Uterus (tissue), 2 donors: ENCODE measurements around the gene TOMM70.

ENCODE experiments used
- POLR2A ChIP-seq, 2 donors: fragments of 450-650 bp; IDR thresholded peaks; one replicate each; pipeline ENCODE4 v1.6.1; 2016; ENCODE audit warnings: antibody characterized with exemption in 2 of 2, mild to moderate bottlenecking in 1 of 2, moderate library complexity in 1 of 2
- TF ChIP-seq, protein P1 (sequence below), 4 experiments: fragments of 200-600 bp in 2 of 4; fragments of 450-650 bp in 2 of 4; sonication (generic) in 2 of 4; IDR thresholded peaks; one replicate each; pipeline ENCODE4 v1.5.1; 2016 to 2019; ENCODE audit warnings: antibody characterized with exemption in 4 of 4, mild to moderate bottlenecking in 2 of 4, moderate library complexity in 1 of 4

GRCh38 chr3:100359035-100359434 lies 41.9 kb downstream of the TOMM70 start:
- TF ChIP-seq, protein P1, sequence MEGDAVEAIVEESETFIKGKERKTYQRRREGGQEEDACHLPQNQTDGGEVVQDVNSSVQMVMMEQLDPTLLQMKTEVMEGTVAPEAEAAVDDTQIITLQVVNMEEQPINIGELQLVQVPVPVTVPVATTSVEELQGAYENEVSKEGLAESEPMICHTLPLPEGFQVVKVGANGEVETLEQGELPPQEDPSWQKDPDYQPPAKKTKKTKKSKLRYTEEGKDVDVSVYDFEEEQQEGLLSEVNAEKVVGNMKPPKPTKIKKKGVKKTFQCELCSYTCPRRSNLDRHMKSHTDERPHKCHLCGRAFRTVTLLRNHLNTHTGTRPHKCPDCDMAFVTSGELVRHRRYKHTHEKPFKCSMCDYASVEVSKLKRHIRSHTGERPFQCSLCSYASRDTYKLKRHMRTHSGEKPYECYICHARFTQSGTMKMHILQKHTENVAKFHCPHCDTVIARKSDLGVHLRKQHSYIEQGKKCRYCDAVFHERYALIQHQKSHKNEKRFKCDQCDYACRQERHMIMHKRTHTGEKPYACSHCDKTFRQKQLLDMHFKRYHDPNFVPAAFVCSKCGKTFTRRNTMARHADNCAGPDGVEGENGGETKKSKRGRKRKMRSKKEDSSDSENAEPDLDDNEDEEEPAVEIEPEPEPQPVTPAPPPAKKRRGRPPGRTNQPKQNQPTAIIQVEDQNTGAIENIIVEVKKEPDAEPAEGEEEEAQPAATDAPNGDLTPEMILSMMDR (IDR thresholded peaks at IDR 0.05), result no peak
- TF ChIP-seq POLR2A (IDR thresholded peaks at IDR 0.05), result no peak
